ENCODE measurements around the gene POU2F1.

The POU2F1 gene

GRCh38 chr1:167450843-167451242 lies 230.2 kb downstream of the POU2F1 start:
- no peak overlapping the region for H3K9ac ChIP-seq (ENCODE audit: low read length)
- peaks cover 4% of the 10 kb centered on the region for H3K4me1 ChIP-seq (ENCODE audit: control insufficient read depth, insufficient read depth, low read length)
- H3K4me3 ChIP-seq (ENCODE audit: low read length), result no peak overlapping the region
- no peaks in the 10 kb centered on the region for H3K9me3 ChIP-seq (ENCODE audit: control insufficient read depth, low read length)
- no peak for DNase-seq (ENCODE audit: low read depth)
- no peaks in the 10 kb centered on the region for H3K27me3 ChIP-seq (replicated peaks; ENCODE audit: control insufficient read depth, insufficient read depth, low read length)
- H3K36me3 ChIP-seq (ENCODE audit: control insufficient read depth, insufficient read depth, low read length, severe bottlenecking), result no peaks in the 10 kb centered on the region

- H3K36me3 ChIP-seq (ENCODE audit: control insufficient read depth, insufficient read depth, low read length, severe bottlenecking), result no peaks in the 10 kb centered on the region
- H3K4me3 ChIP-seq (ENCODE audit: low read length), result no peak overlapping the region
- no peak overlapping the region for H3K9ac ChIP-seq (ENCODE audit: low read length)
- H3K4me1 ChIP-seq (ENCODE audit: control insufficient read depth, insufficient read depth, low read length), result peaks cover 6% of the 10 kb centered on the region
- DNase-seq (ENCODE audit: low read depth), result no peak
- H3K27me3 ChIP-seq (replicated peaks; ENCODE audit: control insufficient read depth, insufficient read depth, low read length), result peaks cover 2% of the 10 kb centered on the region
- no peaks in the 10 kb centered on the region for H3K9me3 ChIP-seq (ENCODE audit: control insufficient read depth, low read length)
Observed at GRCh38 chr1:167452483-167452882, 231.8 kb downstream of the POU2F1 start.

GRCh38 chr1:167453123-167453522 lies 232.4 kb downstream of the POU2F1 start:
- Histone ChIP-seq H3K9me3 (ENCODE audit: control insufficient read depth, low read length) (no peaks in the 10 kb centered on the region), H3K4me3 (ENCODE audit: low read length) (no peak overlapping the region), H3K36me3 (ENCODE audit: control insufficient read depth, insufficient read depth, low read length, severe bottlenecking) (no peaks in the 10 kb centered on the region), H3K9ac (ENCODE audit: low read length) (no peak overlapping the region), H3K27me3 (replicated peaks; ENCODE audit: control insufficient read depth, insufficient read depth, low read length) (peaks cover 6% of the 10 kb centered on the region), H3K4me1 (ENCODE audit: control insufficient read depth, insufficient read depth, low read length) (peaks cover 6% of the 10 kb centered on the region)
- no peak for DNase-seq (ENCODE audit: low read depth)

- peak overlapping the region; percentile 91 for H3K4me3 ChIP-seq (ENCODE audit: low read length)
- no peaks in the 10 kb centered on the region for H3K9me3 ChIP-seq (ENCODE audit: control insufficient read depth, low read length)
- peak overlapping the region; percentile 88 for H3K9ac ChIP-seq (ENCODE audit: low read length)
- H3K36me3 ChIP-seq (ENCODE audit: control insufficient read depth, insufficient read depth, low read length, severe bottlenecking), result no peaks in the 10 kb centered on the region
- DNase-seq (ENCODE audit: low read depth), result no peak
- H3K27me3 ChIP-seq (replicated peaks; ENCODE audit: control insufficient read depth, insufficient read depth, low read length), result peaks cover 6% of the 10 kb centered on the region
- H3K4me1 ChIP-seq (ENCODE audit: control insufficient read depth, insufficient read depth, low read length), result peaks cover 6% of the 10 kb centered on the region
Observed at GRCh38 chr1:167454304-167454893, 233.7 kb downstream of the POU2F1 start.

GRCh38 chr1:167454894-167455785 lies 234.5 kb downstream of the POU2F1 start:
- Histone ChIP-seq H3K9ac (ENCODE audit: low read length) (peak overlapping the region; percentile 88), H3K27me3 (replicated peaks; ENCODE audit: control insufficient read depth, insufficient read depth, low read length) (peaks cover 6% of the 10 kb centered on the region), H3K9me3 (ENCODE audit: control insufficient read depth, low read length) (no peaks in the 10 kb centered on the region), H3K4me3 (ENCODE audit: low read length) (peak overlapping the region; percentile 91), H3K36me3 (ENCODE audit: control insufficient read depth, insufficient read depth, low read length, severe bottlenecking) (no peaks in the 10 kb centered on the region), H3K4me1 (ENCODE audit: control insufficient read depth, insufficient read depth, low read length) (peaks cover 6% of the 10 kb centered on the region)
- DNase-seq (ENCODE audit: low read depth), result peak; percentile 70

GRCh38 chr1:167455786-167456446 lies 235.2 kb downstream of the POU2F1 start:
- peak; percentile 44 for DNase-seq (ENCODE audit: low read depth)
- H3K4me3 ChIP-seq (ENCODE audit: low read length), result peak overlapping the region; percentile 91
- H3K9me3 ChIP-seq (ENCODE audit: control insufficient read depth, low read length), result no peaks in the 10 kb centered on the region

GRCh38 chr1:167456524-167456923 lies 235.8 kb downstream of the POU2F1 start:
- H3K36me3 ChIP-seq (ENCODE audit: control insufficient read depth, insufficient read depth, low read length, severe bottlenecking), result no peaks in the 10 kb centered on the region
- H3K9me3 ChIP-seq (ENCODE audit: control insufficient read depth, low read length), result no peaks in the 10 kb centered on the region
- H3K4me1 ChIP-seq (ENCODE audit: control insufficient read depth, insufficient read depth, low read length), result peaks cover 6% of the 10 kb centered on the region
- peaks cover 6% of the 10 kb centered on the region for H3K27me3 ChIP-seq (replicated peaks; ENCODE audit: control insufficient read depth, insufficient read depth, low read length)
- H3K9ac ChIP-seq (ENCODE audit: low read length), result no peak overlapping the region
- H3K4me3 ChIP-seq (ENCODE audit: low read length), result no peak overlapping the region
- DNase-seq (ENCODE audit: low read depth), result no peak

More at GRCh38 chr1:167455786-167456446, 235.2 kb downstream of the POU2F1 start:
- H3K27me3 ChIP-seq (replicated peaks; ENCODE audit: control insufficient read depth, insufficient read depth, low read length), result peaks cover 6% of the 10 kb centered on the region
- peaks cover 6% of the 10 kb centered on the region for H3K4me1 ChIP-seq (ENCODE audit: control insufficient read depth, insufficient read depth, low read length)
- H3K9ac ChIP-seq (ENCODE audit: low read length), result peak overlapping the region; percentile 88
- no peaks in the 10 kb centered on the region for H3K36me3 ChIP-seq (ENCODE audit: control insufficient read depth, insufficient read depth, low read length, severe bottlenecking)

GRCh38 chr1:167456926-167457325 lies 236.2 kb downstream of the POU2F1 start:
- H3K27me3 ChIP-seq (replicated peaks; ENCODE audit: control insufficient read depth, insufficient read depth, low read length), result peaks cover 8% of the 10 kb centered on the region
- no peak overlapping the region for H3K9ac ChIP-seq (ENCODE audit: low read length)
- H3K9me3 ChIP-seq (ENCODE audit: control insufficient read depth, low read length), result no peaks in the 10 kb centered on the region
- H3K36me3 ChIP-seq (ENCODE audit: control insufficient read depth, insufficient read depth, low read length, severe bottlenecking), result no peaks in the 10 kb centered on the region
- H3K4me1 ChIP-seq (ENCODE audit: control insufficient read depth, insufficient read depth, low read length), result peaks cover 6% of the 10 kb centered on the region
- H3K4me3 ChIP-seq (ENCODE audit: low read length), result no peak overlapping the region
- no peak for DNase-seq (ENCODE audit: low read depth)

- Histone ChIP-seq H3K4me1 (ENCODE audit: control insufficient read depth, insufficient read depth, low read length) (peaks cover 6% of the 10 kb centered on the region), H3K4me3 (ENCODE audit: low read length) (no peak overlapping the region), H3K36me3 (ENCODE audit: control insufficient read depth, insufficient read depth, low read length, severe bottlenecking) (no peaks in the 10 kb centered on the region), H3K9ac (ENCODE audit: low read length) (no peak overlapping the region), H3K27me3 (replicated peaks; ENCODE audit: control insufficient read depth, insufficient read depth, low read length) (peaks cover 12% of the 10 kb centered on the region), H3K9me3 (ENCODE audit: control insufficient read depth, low read length) (no peaks in the 10 kb centered on the region)
- no peak for DNase-seq (ENCODE audit: low read depth)
Observed at GRCh38 chr1:167457936-167458584, 237.4 kb downstream of the POU2F1 start.

GRCh38 chr1:167460836-167461235 lies 240.2 kb downstream of the POU2F1 start:
- Histone ChIP-seq H3K4me3 (ENCODE audit: low read length) (no peak overlapping the region), H3K27me3 (replicated peaks; ENCODE audit: control insufficient read depth, insufficient read depth, low read length) (peaks cover 14% of the 10 kb centered on the region), H3K36me3 (ENCODE audit: control insufficient read depth, insufficient read depth, low read length, severe bottlenecking) (no peaks in the 10 kb centered on the region), H3K9ac (ENCODE audit: low read length) (no peak overlapping the region), H3K9me3 (ENCODE audit: control insufficient read depth, low read length) (no peaks in the 10 kb centered on the region), H3K4me1 (ENCODE audit: control insufficient read depth, insufficient read depth, low read length) (peaks cover 2% of the 10 kb centered on the region)
- DNase-seq (ENCODE audit: low read depth), result no peak

- no peaks in the 10 kb centered on the region for H3K36me3 ChIP-seq (ENCODE audit: control insufficient read depth, insufficient read depth, low read length, severe bottlenecking)
- DNase-seq (ENCODE audit: low read depth), result no peak
- H3K27me3 ChIP-seq (replicated peaks; ENCODE audit: control insufficient read depth, insufficient read depth, low read length), result peaks cover 14% of the 10 kb centered on the region
- no peaks in the 10 kb centered on the region for H3K4me1 ChIP-seq (ENCODE audit: control insufficient read depth, insufficient read depth, low read length)
- no peak overlapping the region for H3K9ac ChIP-seq (ENCODE audit: low read length)
- no peak overlapping the region for H3K4me3 ChIP-seq (ENCODE audit: low read length)
- no peaks in the 10 kb centered on the region for H3K9me3 ChIP-seq (ENCODE audit: control insufficient read depth, low read length)
Observed at GRCh38 chr1:167462341-167462740, 241.7 kb downstream of the POU2F1 start.

Measured in adipocyte (in vitro differentiated cells).